Measurements from ENCODE around the gene ZNF669.

ZNF669 gene

DNA sequence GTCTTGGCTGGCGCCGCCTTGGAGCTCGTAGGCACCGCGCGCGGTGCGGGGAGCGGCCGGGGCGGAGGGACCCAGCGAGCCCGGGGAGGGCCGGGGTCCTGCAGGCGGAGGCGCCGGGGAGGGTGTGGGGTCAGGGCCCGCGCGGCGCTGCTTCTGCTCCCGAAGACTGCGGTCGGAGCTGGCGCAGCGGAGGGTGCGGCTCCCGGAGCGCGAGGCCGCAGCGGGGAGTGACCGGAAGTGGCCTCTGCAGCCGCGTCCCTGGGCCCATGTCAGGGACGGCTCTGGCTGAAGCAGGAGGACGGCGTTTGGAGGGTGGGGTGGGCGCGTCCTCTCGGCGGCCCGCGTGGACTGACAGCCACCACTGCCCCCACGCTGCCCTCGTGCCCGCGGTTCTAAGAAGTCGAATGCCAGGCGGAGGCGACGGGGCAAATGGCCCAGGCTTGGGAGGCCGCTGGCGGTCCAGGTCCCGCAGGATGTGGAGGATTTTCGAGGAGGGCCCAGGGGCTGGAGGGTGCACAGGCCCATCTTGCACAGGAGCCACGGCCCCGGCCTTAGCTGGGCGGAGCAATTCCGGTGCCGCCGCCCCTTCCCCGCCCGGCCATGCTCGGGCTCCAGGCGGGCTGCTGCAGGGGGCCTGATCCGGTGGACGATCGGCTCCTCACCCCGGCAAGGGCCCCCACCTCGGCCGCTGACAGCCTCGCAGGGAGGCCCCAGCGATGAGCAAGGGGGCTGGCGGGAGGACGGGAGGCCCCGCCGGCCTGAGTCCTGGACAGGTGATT lies 7.7 kb upstream of the ZNF669 start:
- peak; percentile 86 for ATAC-seq
- TF ChIP-seq BACH2 (CRISPR knock-in tag; IDR thresholded peaks at IDR 0.05; ENCODE audit: borderline replicate concordance) (no peak), ZFP3 (CRISPR knock-in tag; IDR thresholded peaks at IDR 0.05) (0 out of 2 replicates have a peak, but pooled peaks have one; percentile 14), ZNF70 (CRISPR knock-in tag; IDR thresholded peaks at IDR 0.05) (0 out of 2 replicates have a peak, but pooled peaks have one; percentile 14)

DNA sequence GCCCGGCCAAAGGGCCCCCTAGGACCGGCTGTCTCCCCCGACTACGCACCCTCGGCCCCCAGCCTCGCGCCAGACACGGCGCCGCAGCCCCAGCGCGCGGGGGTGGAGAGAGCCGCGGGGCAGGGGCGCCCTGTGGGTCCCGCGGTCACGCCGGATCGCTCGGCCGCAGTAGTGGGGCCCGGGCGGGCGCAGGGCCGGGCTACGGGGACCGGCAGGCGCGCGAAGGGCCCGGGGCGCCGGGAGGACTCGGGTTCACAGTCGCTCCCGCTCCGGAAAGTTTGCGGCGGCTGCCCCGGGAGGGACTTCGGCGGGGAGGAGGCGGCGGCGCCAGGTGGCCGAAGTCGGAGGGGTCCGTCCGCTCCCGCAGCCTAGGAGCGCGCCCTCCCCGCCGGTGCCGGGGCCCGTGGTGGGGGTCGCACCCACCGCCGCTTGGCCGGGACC lies 7.1 kb upstream of the ZNF669 start:
- TF ChIP-seq GLIS3 (CRISPR knock-in tag; IDR thresholded peaks at IDR 0.05) (no peak), ZNF8 (CRISPR knock-in tag; IDR thresholded peaks at IDR 0.05) (no peak), RARB (CRISPR knock-in tag; IDR thresholded peaks at IDR 0.05) (no peak), BACH2 (CRISPR knock-in tag; IDR thresholded peaks at IDR 0.05; ENCODE audit: borderline replicate concordance) (no peak)
- TF ChIP-seq, protein P1, sequence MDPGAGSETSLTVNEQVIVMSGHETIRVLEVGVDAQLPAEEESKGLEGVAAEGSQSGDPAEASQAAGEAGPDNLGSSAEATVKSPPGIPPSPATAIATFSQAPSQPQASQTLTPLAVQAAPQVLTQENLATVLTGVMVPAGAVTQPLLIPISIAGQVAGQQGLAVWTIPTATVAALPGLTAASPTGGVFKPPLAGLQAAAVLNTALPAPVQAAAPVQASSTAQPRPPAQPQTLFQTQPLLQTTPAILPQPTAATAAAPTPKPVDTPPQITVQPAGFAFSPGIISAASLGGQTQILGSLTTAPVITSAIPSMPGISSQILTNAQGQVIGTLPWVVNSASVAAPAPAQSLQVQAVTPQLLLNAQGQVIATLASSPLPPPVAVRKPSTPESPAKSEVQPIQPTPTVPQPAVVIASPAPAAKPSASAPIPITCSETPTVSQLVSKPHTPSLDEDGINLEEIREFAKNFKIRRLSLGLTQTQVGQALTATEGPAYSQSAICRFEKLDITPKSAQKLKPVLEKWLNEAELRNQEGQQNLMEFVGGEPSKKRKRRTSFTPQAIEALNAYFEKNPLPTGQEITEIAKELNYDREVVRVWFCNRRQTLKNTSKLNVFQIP (CRISPR knock-in tag; IDR thresholded peaks at IDR 0.05; ENCODE audit: borderline replicate concordance, low read depth) = no peak
- TF ChIP-seq, protein P2, sequence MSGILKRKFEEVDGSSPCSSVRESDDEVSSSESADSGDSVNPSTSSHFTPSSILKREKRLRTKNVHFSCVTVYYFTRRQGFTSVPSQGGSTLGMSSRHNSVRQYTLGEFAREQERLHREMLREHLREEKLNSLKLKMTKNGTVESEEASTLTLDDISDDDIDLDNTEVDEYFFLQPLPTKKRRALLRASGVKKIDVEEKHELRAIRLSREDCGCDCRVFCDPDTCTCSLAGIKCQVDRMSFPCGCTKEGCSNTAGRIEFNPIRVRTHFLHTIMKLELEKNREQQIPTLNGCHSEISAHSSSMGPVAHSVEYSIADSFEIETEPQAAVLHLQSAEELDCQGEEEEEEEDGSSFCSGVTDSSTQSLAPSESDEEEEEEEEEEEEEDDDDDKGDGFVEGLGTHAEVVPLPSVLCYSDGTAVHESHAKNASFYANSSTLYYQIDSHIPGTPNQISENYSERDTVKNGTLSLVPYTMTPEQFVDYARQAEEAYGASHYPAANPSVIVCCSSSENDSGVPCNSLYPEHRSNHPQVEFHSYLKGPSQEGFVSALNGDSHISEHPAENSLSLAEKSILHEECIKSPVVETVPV (CRISPR knock-in tag; IDR thresholded peaks at IDR 0.05) = no peak
- peak; percentile 38 for ATAC-seq

DNA sequence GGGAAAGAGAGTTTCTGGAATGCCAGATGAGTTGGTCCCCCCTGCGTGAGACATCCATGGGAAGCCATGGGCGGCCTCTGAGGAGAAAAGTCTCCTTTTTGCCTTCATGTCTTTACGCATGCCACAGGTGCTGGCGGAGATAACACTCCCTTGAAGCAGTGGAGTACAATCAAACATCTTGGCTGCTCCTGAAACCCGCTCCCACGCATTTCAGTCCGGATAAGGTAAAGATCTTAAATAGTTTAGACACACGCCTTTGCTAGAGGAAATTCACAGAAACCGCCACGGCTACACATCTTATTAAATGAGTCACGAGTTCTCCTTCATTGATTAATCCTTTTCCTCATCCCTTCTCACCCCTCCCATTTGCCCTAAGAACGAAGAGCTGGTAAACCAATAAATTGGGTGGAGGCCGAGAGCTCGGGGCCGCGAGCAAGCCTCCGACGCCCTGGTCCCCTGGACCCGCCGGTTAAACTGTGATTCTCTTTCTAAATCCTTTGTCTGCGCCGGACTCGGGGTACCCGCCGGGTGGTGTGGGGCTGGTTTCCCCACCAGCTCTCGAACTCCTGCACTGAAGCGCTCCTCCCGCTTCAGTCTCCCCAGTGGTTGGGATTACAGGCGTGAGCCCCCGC lies 6.6 kb upstream of the ZNF669 start:
- no peak for TF ChIP-seq ESRRG (CRISPR knock-in tag; IDR thresholded peaks at IDR 0.05)
- TF ChIP-seq TOX (CRISPR knock-in tag; IDR thresholded peaks at IDR 0.05; ENCODE audit: borderline replicate concordance) = no peak
- TF ChIP-seq ZFP3 (CRISPR knock-in tag; IDR thresholded peaks at IDR 0.05) = no peak
- no peak for TF ChIP-seq GLIS3 (CRISPR knock-in tag; IDR thresholded peaks at IDR 0.05)
- TF ChIP-seq ZC3H10 (CRISPR knock-in tag; IDR thresholded peaks at IDR 0.05) = no peak
- TF ChIP-seq, protein P2 (CRISPR knock-in tag; IDR thresholded peaks at IDR 0.05) = no peak
- TF ChIP-seq ZNF8 (CRISPR knock-in tag; IDR thresholded peaks at IDR 0.05) = no peak
- TF ChIP-seq, protein P3, sequence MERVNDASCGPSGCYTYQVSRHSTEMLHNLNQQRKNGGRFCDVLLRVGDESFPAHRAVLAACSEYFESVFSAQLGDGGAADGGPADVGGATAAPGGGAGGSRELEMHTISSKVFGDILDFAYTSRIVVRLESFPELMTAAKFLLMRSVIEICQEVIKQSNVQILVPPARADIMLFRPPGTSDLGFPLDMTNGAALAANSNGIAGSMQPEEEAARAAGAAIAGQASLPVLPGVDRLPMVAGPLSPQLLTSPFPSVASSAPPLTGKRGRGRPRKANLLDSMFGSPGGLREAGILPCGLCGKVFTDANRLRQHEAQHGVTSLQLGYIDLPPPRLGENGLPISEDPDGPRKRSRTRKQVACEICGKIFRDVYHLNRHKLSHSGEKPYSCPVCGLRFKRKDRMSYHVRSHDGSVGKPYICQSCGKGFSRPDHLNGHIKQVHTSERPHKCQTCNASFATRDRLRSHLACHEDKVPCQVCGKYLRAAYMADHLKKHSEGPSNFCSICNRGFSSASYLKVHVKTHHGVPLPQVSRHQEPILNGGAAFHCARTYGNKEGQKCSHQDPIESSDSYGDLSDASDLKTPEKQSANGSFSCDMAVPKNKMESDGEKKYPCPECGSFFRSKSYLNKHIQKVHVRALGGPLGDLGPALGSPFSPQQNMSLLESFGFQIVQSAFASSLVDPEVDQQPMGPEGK (CRISPR knock-in tag; IDR thresholded peaks at IDR 0.05; ENCODE audit: borderline replicate concordance) = no peak
- no peak for TF ChIP-seq ZFP30 (CRISPR knock-in tag; IDR thresholded peaks at IDR 0.05)
- TF ChIP-seq BACH2 (CRISPR knock-in tag; IDR thresholded peaks at IDR 0.05; ENCODE audit: borderline replicate concordance) = no peak
- TF ChIP-seq, protein P1 (CRISPR knock-in tag; IDR thresholded peaks at IDR 0.05; ENCODE audit: borderline replicate concordance, low read depth) = no peak
- TF ChIP-seq TCF4 (CRISPR knock-in tag; IDR thresholded peaks at IDR 0.05; ENCODE audit: borderline replicate concordance) = no peak
- no peak for TF ChIP-seq ZNF565 (CRISPR knock-in tag; conservative IDR thresholded peaks at IDR 0.05; ENCODE audit: low read depth)
- TF ChIP-seq, protein P4, sequence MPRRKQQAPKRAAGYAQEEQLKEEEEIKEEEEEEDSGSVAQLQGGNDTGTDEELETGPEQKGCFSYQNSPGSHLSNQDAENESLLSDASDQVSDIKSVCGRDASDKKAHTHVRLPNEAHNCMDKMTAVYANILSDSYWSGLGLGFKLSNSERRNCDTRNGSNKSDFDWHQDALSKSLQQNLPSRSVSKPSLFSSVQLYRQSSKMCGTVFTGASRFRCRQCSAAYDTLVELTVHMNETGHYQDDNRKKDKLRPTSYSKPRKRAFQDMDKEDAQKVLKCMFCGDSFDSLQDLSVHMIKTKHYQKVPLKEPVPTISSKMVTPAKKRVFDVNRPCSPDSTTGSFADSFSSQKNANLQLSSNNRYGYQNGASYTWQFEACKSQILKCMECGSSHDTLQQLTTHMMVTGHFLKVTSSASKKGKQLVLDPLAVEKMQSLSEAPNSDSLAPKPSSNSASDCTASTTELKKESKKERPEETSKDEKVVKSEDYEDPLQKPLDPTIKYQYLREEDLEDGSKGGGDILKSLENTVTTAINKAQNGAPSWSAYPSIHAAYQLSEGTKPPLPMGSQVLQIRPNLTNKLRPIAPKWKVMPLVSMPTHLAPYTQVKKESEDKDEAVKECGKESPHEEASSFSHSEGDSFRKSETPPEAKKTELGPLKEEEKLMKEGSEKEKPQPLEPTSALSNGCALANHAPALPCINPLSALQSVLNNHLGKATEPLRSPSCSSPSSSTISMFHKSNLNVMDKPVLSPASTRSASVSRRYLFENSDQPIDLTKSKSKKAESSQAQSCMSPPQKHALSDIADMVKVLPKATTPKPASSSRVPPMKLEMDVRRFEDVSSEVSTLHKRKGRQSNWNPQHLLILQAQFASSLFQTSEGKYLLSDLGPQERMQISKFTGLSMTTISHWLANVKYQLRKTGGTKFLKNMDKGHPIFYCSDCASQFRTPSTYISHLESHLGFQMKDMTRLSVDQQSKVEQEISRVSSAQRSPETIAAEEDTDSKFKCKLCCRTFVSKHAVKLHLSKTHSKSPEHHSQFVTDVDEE (CRISPR knock-in tag; IDR thresholded peaks at IDR 0.05) = no peak
- TF ChIP-seq ZNF70 (CRISPR knock-in tag; IDR thresholded peaks at IDR 0.05) = no peak
- no peak for TF ChIP-seq PPARA (CRISPR knock-in tag; IDR thresholded peaks at IDR 0.05; ENCODE audit: borderline replicate concordance)
- TF ChIP-seq OSR1 (CRISPR knock-in tag; IDR thresholded peaks at IDR 0.05) = no peak
- TF ChIP-seq, protein P5, sequence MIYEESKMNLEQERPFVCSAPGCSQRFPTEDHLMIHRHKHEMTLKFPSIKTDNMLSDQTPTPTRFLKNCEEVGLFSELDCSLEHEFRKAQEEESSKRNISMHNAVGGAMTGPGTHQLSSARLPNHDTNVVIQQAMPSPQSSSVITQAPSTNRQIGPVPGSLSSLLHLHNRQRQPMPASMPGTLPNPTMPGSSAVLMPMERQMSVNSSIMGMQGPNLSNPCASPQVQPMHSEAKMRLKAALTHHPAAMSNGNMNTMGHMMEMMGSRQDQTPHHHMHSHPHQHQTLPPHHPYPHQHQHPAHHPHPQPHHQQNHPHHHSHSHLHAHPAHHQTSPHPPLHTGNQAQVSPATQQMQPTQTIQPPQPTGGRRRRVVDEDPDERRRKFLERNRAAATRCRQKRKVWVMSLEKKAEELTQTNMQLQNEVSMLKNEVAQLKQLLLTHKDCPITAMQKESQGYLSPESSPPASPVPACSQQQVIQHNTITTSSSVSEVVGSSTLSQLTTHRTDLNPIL (CRISPR knock-in tag; IDR thresholded peaks at IDR 0.05; ENCODE audit: low read depth) = no peak
- no peak for ATAC-seq
